MM.1S (cell line): ENCODE data around the gene F7.

ENCODE experiments used
- DNase-seq: peaks from one replicate; pipeline ENCODE4 v3.0.0-alpha.2; 2015
- H2AFZ ChIP-seq: fragments of 300-600 bp; sonication (generic); 2 replicates; pipeline ENCODE4 v1.6.0; 2016; ENCODE audit warnings: antibody characterized with exemption, low read length
- H3F3A ChIP-seq: fragments of 300-600 bp; sonication (generic); 2 replicates; pipeline ENCODE4 v1.6.1; 2016; ENCODE audit warnings: mild to moderate bottlenecking, antibody characterized with exemption, low read length, moderate library complexity, mixed read lengths; ENCODE audit not compliant: insufficient read depth
- H3K27ac ChIP-seq: fragments of 300-600 bp; sonication (generic); 2 replicates; pipeline ENCODE4 v1.5.1; 2016; ENCODE audit warnings: mild to moderate bottlenecking, low read length
- H3K27me3 ChIP-seq: fragments of 300-600 bp; sonication (generic); replicated peaks from 2 replicates; pipeline ENCODE4 v1.6.0; 2016; ENCODE audit warnings: low read length; ENCODE audit not compliant: insufficient read depth
- H3K36me3 ChIP-seq: fragments of 300-600 bp; sonication (generic); replicated peaks from 2 replicates; pipeline ENCODE4 v1.6.1; 2016; ENCODE audit warnings: mild to moderate bottlenecking, low read length, mixed read lengths; ENCODE audit not compliant: insufficient read depth
- H3K4me1 ChIP-seq: fragments of 300-600 bp; sonication (generic); 2 replicates; pipeline ENCODE4 v1.6.1; 2016; ENCODE audit warnings: low read length, mixed read lengths
- H3K4me2 ChIP-seq: fragments of 300-600 bp; sonication (generic); 2 replicates; pipeline ENCODE4 v1.6.0; 2016; ENCODE audit warnings: low read depth, low read length
- H3K4me3 ChIP-seq: fragments of 300-600 bp; sonication (generic); 2 replicates; pipeline ENCODE4 v1.5.1; 2016; ENCODE audit warnings: low read length, mixed read lengths
- H3K79me2 ChIP-seq: fragments of 300-600 bp; sonication (generic); 2 replicates; pipeline ENCODE4 v1.6.1; 2016; ENCODE audit warnings: mixed run types, low read length, mixed read lengths
- H3K9ac ChIP-seq: fragments of 300-600 bp; sonication (generic); 2 replicates; pipeline ENCODE4 v1.6.1; 2016; ENCODE audit warnings: low read length, mixed read lengths
- H3K9me2 ChIP-seq: fragments of 300-600 bp; sonication (generic); replicated peaks from 2 replicates; pipeline ENCODE4 v1.6.1; 2016; ENCODE audit warnings: mild to moderate bottlenecking, low read length, mixed read lengths; ENCODE audit not compliant: insufficient read depth
- H3K9me3 ChIP-seq: fragments of 300-600 bp; sonication (generic); replicated peaks from 2 replicates; pipeline ENCODE4 v1.6.1; 2016; ENCODE audit warnings: mild to moderate bottlenecking, low read length, mixed read lengths; ENCODE audit not compliant: insufficient read depth
- H4K20me1 ChIP-seq: fragments of 300-600 bp; sonication (generic); 2 replicates; pipeline ENCODE4 v1.6.1; 2016; ENCODE audit warnings: mild to moderate bottlenecking, low read length, moderate library complexity, mixed read lengths; ENCODE audit not compliant: insufficient read depth
- EZH2 ChIP-seq: fragments of 300-600 bp; sonication (generic); optimal IDR thresholded peaks from 2 replicates; pipeline ENCODE3; 2017; ENCODE audit warnings: low read depth, mild to moderate bottlenecking, antibody characterized with exemption, low read length, mixed read lengths
- EZH2phosphoT487 ChIP-seq: fragments of 300-600 bp; sonication (generic); IDR thresholded peaks from 2 replicates; pipeline ENCODE4 v1.6.1; 2018; ENCODE audit warnings: antibody characterized with exemption, low read length
- TF ChIP-seq, protein P1 (sequence below): fragments of 300-600 bp; sonication (generic); IDR thresholded peaks from 2 replicates; pipeline ENCODE4 v1.5.1; 2016; ENCODE audit warnings: antibody characterized with exemption, low read length, mixed read lengths

F7 gene

DNA sequence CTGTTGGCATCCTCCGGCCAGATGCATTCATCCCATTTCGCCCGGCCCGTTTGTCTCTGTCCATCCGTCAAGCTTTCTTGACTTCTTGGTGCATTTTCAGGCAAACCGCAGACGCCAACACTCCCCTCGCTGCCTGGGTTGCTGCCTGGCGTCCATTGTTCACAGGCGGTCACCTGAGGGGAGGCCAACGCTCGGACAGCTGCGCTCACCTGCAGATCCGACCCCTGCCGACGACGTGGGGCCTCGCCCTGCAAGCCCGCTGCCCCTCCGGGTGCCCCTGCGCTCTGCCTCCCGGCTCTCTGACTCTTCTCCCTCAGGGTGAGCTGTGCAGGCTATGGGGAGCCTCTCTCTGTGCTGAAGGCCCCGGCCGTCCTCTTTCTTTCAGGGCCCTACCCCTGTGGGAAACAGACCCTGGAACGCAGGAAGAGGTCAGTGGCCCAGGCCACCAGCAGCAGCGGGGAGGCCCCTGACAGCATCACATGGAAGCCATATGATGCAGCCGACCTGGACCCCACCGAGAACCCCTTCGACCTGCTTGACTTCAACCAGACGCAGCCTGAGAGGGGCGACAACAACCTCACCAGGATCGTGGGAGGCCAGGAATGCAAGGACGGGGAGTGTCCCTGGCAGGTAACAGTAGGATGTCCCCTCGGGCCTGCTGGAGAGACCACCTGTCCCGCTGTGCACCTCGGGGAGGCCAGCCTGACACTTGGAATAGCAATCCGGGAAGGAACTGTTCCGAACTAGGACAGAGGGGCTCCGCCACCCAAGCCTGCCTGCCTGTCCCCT is 38.1 kb downstream of the F7 start:
- DNase-seq: no peak
- Histone ChIP-seq H3K27me3 (peaks cover 70% of the 10 kb centered on the region), H3K79me2 (no peaks in the 10 kb centered on the region)

DNA sequence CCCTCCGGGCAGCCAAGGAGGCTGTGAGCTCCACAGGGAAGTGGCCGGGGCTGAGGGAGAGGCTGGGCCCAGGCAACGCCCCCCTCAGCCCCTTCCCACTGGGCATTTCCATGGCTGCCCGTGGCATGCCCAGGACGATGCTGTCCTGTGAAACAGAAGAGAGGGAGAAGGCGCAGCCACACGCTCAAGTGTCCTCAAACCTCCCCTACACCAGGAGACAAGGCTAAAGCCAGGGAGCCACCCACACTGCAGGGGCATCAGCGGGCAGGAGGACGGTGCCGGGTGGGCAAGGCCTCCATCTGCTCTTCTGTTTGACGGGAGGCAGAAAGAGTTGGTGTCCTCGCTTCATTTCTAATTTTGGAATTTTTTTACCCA is 38.7 kb downstream of the F7 start:
- no peaks in the 10 kb centered on the region for H3K9me2 ChIP-seq
- no peaks in the 10 kb centered on the region for H3F3A ChIP-seq
- H3K4me2 ChIP-seq: no peak overlapping the region
- TF ChIP-seq, protein P1, sequence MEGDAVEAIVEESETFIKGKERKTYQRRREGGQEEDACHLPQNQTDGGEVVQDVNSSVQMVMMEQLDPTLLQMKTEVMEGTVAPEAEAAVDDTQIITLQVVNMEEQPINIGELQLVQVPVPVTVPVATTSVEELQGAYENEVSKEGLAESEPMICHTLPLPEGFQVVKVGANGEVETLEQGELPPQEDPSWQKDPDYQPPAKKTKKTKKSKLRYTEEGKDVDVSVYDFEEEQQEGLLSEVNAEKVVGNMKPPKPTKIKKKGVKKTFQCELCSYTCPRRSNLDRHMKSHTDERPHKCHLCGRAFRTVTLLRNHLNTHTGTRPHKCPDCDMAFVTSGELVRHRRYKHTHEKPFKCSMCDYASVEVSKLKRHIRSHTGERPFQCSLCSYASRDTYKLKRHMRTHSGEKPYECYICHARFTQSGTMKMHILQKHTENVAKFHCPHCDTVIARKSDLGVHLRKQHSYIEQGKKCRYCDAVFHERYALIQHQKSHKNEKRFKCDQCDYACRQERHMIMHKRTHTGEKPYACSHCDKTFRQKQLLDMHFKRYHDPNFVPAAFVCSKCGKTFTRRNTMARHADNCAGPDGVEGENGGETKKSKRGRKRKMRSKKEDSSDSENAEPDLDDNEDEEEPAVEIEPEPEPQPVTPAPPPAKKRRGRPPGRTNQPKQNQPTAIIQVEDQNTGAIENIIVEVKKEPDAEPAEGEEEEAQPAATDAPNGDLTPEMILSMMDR: no peak
- TF ChIP-seq EZH2 (no peak), EZH2phosphoT487 (no peak)
- H3K9me3 ChIP-seq: no peaks in the 10 kb centered on the region
- H3K27me3 ChIP-seq: peaks cover 70% of the 10 kb centered on the region
- H3K4me3 ChIP-seq: no peak overlapping the region
- H3K9ac ChIP-seq: no peak overlapping the region
- no peaks in the 10 kb centered on the region for H3K36me3 ChIP-seq
- H3K27ac ChIP-seq: no peak overlapping the region
- no peak for DNase-seq
- H3K4me1 ChIP-seq: 0 out of 2 replicates have a peak, but pooled peaks cover 4% of the 10 kb centered on the region
- H2AFZ ChIP-seq: no peak overlapping the region
- no peaks in the 10 kb centered on the region for H4K20me1 ChIP-seq
- no peaks in the 10 kb centered on the region for H3K79me2 ChIP-seq

More for the DNA sequence above, 38.1 kb downstream of the F7 start:
- Histone ChIP-seq H3K27ac (no peak overlapping the region), H3K4me1 (0 out of 2 replicates have a peak, but pooled peaks cover 4% of the 10 kb centered on the region), H3K9me2 (no peaks in the 10 kb centered on the region), H2AFZ (no peak overlapping the region), H3K4me3 (no peak overlapping the region), H4K20me1 (no peaks in the 10 kb centered on the region), H3K4me2 (no peak overlapping the region), H3K9me3 (no peaks in the 10 kb centered on the region), H3K36me3 (no peaks in the 10 kb centered on the region), H3K9ac (no peak overlapping the region), H3F3A (no peaks in the 10 kb centered on the region)
- no peak for TF ChIP-seq EZH2
- TF ChIP-seq, protein P1: no peak
- TF ChIP-seq EZH2phosphoT487: no peak

DNA sequence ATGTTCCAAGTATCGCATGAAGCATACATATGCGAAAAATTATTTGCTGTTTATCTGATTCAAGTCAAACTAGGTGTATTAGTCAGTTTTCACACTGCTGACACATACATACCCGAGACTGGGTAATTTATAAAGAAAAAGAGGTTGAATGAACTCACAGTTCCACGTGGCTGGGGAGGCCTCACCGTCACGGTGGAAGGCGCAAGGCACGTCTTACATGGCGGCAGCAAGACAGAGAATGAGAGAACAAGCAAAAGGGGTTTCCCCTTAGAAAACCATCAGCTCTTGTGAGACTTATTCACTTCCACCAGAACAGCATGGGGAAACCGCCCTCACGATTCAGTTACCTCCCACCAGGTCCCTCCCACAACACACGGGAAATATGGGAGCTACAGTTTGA is 39.9 kb downstream of the F7 start:
- Histone ChIP-seq H3K36me3 (no peaks in the 10 kb centered on the region), H4K20me1 (no peaks in the 10 kb centered on the region)

More for the DNA sequence above, 39.9 kb downstream of the F7 start:
- Histone ChIP-seq H3K4me3 (no peak overlapping the region), H3K4me2 (no peak overlapping the region), H3K27ac (no peak overlapping the region), H3K9me3 (no peaks in the 10 kb centered on the region), H3F3A (no peaks in the 10 kb centered on the region), H3K9me2 (no peaks in the 10 kb centered on the region), H3K79me2 (no peaks in the 10 kb centered on the region), H2AFZ (no peak overlapping the region), H3K9ac (no peak overlapping the region), H3K4me1 (0 out of 2 replicates have a peak, but pooled peaks cover 4% of the 10 kb centered on the region), H3K27me3 (peaks cover 72% of the 10 kb centered on the region)
- no peak for DNase-seq
- TF ChIP-seq EZH2: no peak
- TF ChIP-seq, protein P1: no peak
